HUES48 (cell line): ENCODE measurements around the gene C4orf50.
A peak's percentile ranks its signal among the peaks of the same experiment; 100 is the strongest.
"Not testable (repeated sequence)": the region's sequence is repeated elsewhere in the genome, so short reads cannot be mapped to it uniquely, and the experiment has no call there.

Source experiments
- H3K27ac ChIP-seq: one replicate; pipeline ENCODE4 v1.7.0; 2013; ENCODE audit warnings: low read depth, low read length, inconsistent platforms
- H3K27me3 ChIP-seq: 2 replicates; pipeline ENCODE4 v1.6.1; 2013; ENCODE audit warnings: mild to moderate bottlenecking, low read length; ENCODE audit not compliant: control insufficient read depth, insufficient read depth
- H3K36me3 ChIP-seq: 2 replicates; pipeline ENCODE4 v1.6.1; 2013; ENCODE audit warnings: low read length; ENCODE audit not compliant: control insufficient read depth, insufficient read depth
- H3K4me1 ChIP-seq: 2 replicates; pipeline ENCODE4 v1.6.1; 2013; ENCODE audit warnings: mild to moderate bottlenecking, low read length; ENCODE audit not compliant: control insufficient read depth, insufficient read depth
- H3K4me3 ChIP-seq: 2 replicates; pipeline ENCODE4 v1.5.1; 2013; ENCODE audit warnings: mild to moderate bottlenecking, low read depth, low read length
- H3K9ac ChIP-seq: 2 replicates; pipeline ENCODE4 v1.6.1; 2013; ENCODE audit warnings: mild to moderate bottlenecking, low read depth, low read length, moderate library complexity
- H3K9me3 ChIP-seq: 2 replicates; pipeline ENCODE4 v1.6.1; 2013; ENCODE audit warnings: low read length; ENCODE audit not compliant: control insufficient read depth, insufficient read depth

Gene C4orf50

DNA sequence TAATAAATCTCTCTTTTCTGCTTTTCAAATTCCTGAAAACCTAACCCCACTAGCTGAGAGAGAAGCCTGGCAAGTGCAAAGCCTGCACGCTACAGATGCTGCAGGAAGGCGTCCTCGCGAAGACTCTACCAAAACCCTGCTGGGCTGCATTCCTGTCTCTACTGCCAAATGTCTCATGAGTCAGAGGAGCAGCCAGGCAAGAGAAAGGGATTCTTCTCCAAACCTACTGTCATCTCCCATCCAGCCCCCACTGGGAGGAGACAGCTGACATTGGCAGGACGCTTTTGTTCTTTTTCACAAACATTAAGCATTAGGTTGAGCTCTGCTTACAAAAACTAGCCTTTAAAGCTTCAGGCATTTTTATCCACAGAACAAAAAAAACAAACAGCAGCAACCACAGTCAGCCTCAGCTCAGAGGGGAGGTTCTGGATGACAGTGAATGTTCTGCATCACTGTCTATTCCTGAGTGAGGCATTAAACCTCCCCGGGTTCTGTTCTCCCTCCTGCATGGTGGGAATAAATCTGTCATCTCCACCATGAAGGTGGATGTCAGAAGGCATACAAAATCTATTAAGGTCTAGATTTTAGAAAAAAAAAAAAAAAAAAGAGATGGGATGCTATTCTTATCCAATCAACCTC lies 143.3 kb downstream of the C4orf50 start:
- Histone ChIP-seq H3K9me3 (no peaks in the 10 kb centered on the region), H3K27ac (peak overlapping the region; percentile 27), H3K4me1 (peaks cover 13% of the 10 kb centered on the region), H3K9ac (no peak overlapping the region), H3K36me3 (peaks cover 9% of the 10 kb centered on the region), H3K4me3 (no peak overlapping the region), H3K27me3 (no peaks in the 10 kb centered on the region)

DNA sequence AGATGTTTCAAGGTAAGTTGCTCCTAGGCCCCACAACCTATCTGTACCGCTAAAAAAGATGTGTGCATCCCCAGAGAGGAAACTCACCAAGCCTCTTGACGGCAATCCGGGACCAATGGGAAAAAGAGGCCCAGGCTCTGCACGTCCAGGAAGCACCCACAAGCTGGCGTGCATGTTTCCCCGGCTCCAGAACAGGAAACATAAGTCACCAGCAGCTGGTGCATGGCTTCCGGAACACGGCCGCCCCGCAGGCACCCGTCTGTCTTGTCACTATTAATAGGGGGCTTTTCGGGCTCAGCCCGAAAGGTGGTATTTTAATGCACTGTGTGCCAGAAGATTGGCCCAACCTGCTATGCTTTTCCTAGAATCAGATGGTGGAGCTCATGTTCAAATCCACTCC lies 147.5 kb downstream of the C4orf50 start:
- no peaks in the 10 kb centered on the region for H3K27me3 ChIP-seq
- H3K36me3 ChIP-seq, result peaks cover 22% of the 10 kb centered on the region
- H3K4me3 ChIP-seq, result no peak overlapping the region
- no peak overlapping the region for H3K9ac ChIP-seq
- no peaks in the 10 kb centered on the region for H3K9me3 ChIP-seq
- H3K4me1 ChIP-seq, result peaks cover 13% of the 10 kb centered on the region
- H3K27ac ChIP-seq, result no peak overlapping the region

DNA sequence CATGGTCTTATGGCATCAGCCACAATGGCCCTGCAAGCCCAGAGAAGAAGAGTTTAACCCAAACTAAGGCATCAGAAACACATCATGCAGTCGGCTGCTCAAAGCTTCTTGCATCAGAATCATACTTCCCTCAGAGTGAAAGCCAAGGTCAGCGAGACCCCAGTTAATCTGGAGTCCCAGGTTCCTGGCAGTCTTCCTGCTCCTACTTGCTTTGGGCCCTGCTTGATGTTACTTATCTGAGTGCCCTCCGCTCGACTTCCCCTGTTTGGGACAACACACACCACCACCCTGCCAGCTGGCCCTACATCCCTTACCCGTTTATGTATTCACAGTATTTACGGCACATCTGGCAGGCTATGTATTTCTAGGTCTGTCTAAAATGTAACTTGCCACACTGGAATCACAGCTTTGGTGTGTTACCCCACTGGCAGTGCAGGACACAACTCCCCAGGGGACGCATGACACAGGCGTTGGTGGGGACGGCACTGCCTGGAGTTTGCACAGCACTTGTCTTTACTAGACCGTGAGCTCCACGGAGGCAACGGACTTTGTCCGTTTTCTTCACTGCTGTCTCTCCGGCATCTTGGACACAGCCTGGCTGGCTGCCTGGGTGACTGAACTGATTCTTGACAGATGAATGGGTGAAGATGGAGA lies 148.1 kb downstream of the C4orf50 start:
- H3K4me3 ChIP-seq, result no peak overlapping the region
- no peaks in the 10 kb centered on the region for H3K9me3 ChIP-seq
- H3K27me3 ChIP-seq, result no peaks in the 10 kb centered on the region
- peaks cover 24% of the 10 kb centered on the region for H3K36me3 ChIP-seq
- H3K9ac ChIP-seq, result no peak overlapping the region
- peaks cover 8% of the 10 kb centered on the region for H3K4me1 ChIP-seq
- H3K27ac ChIP-seq, result no peak overlapping the region

DNA sequence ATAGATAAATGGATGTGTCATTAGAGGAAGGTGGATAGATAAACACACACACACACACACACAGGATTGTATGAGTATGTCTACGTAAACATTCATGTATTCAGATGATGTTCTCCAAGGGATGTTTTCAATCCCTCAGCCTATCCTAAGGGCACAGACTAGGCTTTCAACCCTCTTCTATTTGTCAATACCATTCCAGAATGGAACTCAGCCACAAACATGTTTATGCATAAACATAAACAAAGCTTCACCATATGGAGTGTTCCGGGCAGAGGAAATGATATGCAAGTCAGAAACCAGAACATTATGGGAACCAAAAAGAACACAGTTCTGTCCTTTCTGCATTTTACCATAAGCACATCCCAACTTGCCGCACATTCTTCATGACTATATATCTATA lies 150.4 kb downstream of the C4orf50 start:
- Histone ChIP-seq H3K27ac (no peak overlapping the region), H3K36me3 (peaks cover 40% of the 10 kb centered on the region), H3K4me3 (no peak overlapping the region), H3K27me3 (no peaks in the 10 kb centered on the region), H3K4me1 (peaks cover 6% of the 10 kb centered on the region), H3K9ac (no peak overlapping the region), H3K9me3 (no peaks in the 10 kb centered on the region)

- no peak overlapping the region for H3K4me3 ChIP-seq
- no peaks in the 10 kb centered on the region for H3K9me3 ChIP-seq
- peaks cover 40% of the 10 kb centered on the region for H3K36me3 ChIP-seq
- H3K9ac ChIP-seq, result no peak overlapping the region
- no peak overlapping the region for H3K27ac ChIP-seq
- peaks cover 6% of the 10 kb centered on the region for H3K4me1 ChIP-seq
- H3K27me3 ChIP-seq, result no peaks in the 10 kb centered on the region
Measured at GRCh38 chr4:5866841-5867813, 151.1 kb downstream of the C4orf50 start.

- H3K27ac ChIP-seq, result no peak overlapping the region
- no peaks in the 10 kb centered on the region for H3K27me3 ChIP-seq
- peaks cover 48% of the 10 kb centered on the region for H3K36me3 ChIP-seq
- H3K9me3 ChIP-seq, result no peaks in the 10 kb centered on the region
- H3K4me1 ChIP-seq, result peaks cover 6% of the 10 kb centered on the region
- H3K4me3 ChIP-seq, result no peak overlapping the region
- no peak overlapping the region for H3K9ac ChIP-seq
Measured at GRCh38 chr4:5865896-5866599, 152.2 kb downstream of the C4orf50 start.

GRCh38 chr4:5863461-5864113 lies 154.6 kb downstream of the C4orf50 start:
- H3K4me3 ChIP-seq, result no peak overlapping the region
- no peaks in the 10 kb centered on the region for H3K9me3 ChIP-seq
- no peak overlapping the region for H3K9ac ChIP-seq
- no peak overlapping the region for H3K27ac ChIP-seq
- H3K4me1 ChIP-seq, result peaks cover 6% of the 10 kb centered on the region
- H3K36me3 ChIP-seq, result peaks cover 62% of the 10 kb centered on the region
- H3K27me3 ChIP-seq, result no peaks in the 10 kb centered on the region

GRCh38 chr4:5858020-5858769 lies 160.0 kb downstream of the C4orf50 start:
- H3K9me3 ChIP-seq, result no peaks in the 10 kb centered on the region
- H3K4me1 ChIP-seq, result no peaks in the 10 kb centered on the region

GRCh38 chr4:5857199-5857598 lies 161.0 kb downstream of the C4orf50 start:
- Histone ChIP-seq H3K9me3 (no peaks in the 10 kb centered on the region), H3K27me3 (no peaks in the 10 kb centered on the region), H3K36me3 (peaks cover 81% of the 10 kb centered on the region), H3K4me1 (no peaks in the 10 kb centered on the region), H3K4me3 (no peak overlapping the region), H3K9ac (no peak overlapping the region), H3K27ac (no peak overlapping the region)

More at GRCh38 chr4:5858020-5858769, 160.0 kb downstream of the C4orf50 start:
- Histone ChIP-seq H3K36me3 (peaks cover 75% of the 10 kb centered on the region), H3K4me3 (no peak overlapping the region), H3K27me3 (no peaks in the 10 kb centered on the region), H3K27ac (no peak overlapping the region), H3K9ac (no peak overlapping the region)

- peaks cover 81% of the 10 kb centered on the region for H3K36me3 ChIP-seq
Measured at GRCh38 chr4:5856362-5856761, 161.9 kb downstream of the C4orf50 start.

More at GRCh38 chr4:5856362-5856761, 161.9 kb downstream of the C4orf50 start:
- H3K4me3 ChIP-seq, H3K27me3 ChIP-seq, H3K4me1 ChIP-seq, H3K9ac ChIP-seq, H3K9me3 ChIP-seq, H3K27ac ChIP-seq: not testable (repeated sequence)
